CD4-positive, CD25-positive, alpha-beta regulatory T cell (primary cell): ENCODE results near the gene TTLL1. TPM values are rescaled to one million over a fixed set of nuclear protein-coding genes. Genes with fewer than 3 reads are reported as not detected.

Experiments used
- polyA plus RNA-seq, 4 donors: library from polyadenylated mRNA; unstranded; fragments of 300-500 nt; fragmentation: Illumina TruSeq; gene quantifications; one replicate each; pipeline ENCODE4 v1.2.3, GENCODE V29; 2021
- total RNA-seq: library from RNA; stranded (reverse); gene quantifications from one replicate; pipeline ENCODE4 v1.2.3, GENCODE V29; 2022

The TTLL1 gene
- total and polyA plus RNA-seq, 5 donors from 2014 or later = 4.2 to 8.1 (median 7.9) TPM

Other genes with a start within 250 kb of the TTLL1 start
- gene ARFGAP3, start 232.1 kb downstream of the TTLL1 start, total RNA-seq = 28.8 TPM
- gene ARFGAP3, start 232.1 kb downstream of the TTLL1 start, polyA plus RNA-seq = 10 to 100 TPM; 27.1 to 31.0 (median 29.3) TPM
- 60.8 TPM for gene PACSIN2, start 74.2 kb downstream of the TTLL1 start, total RNA-seq
- gene PACSIN2, start 74.2 kb downstream of the TTLL1 start, polyA plus RNA-seq = 10 to 100 TPM; 27.5 to 38.1 (median 34.7) TPM
- gene BIK, start 21.4 kb upstream of the TTLL1 start, total RNA-seq = 1.7 TPM
- gene BIK, start 21.4 kb upstream of the TTLL1 start, polyA plus RNA-seq = 1 to 10 TPM; 4.7 to 10.0 (median 7.5) TPM
- gene MCAT, start 54.0 kb upstream of the TTLL1 start, total RNA-seq = 6.5 TPM
- gene MCAT, start 54.0 kb upstream of the TTLL1 start, polyA plus RNA-seq = 1 to 10 TPM; 5.4 to 9.8 (median 8.4) TPM
- gene TSPO, start 62.2 kb upstream of the TTLL1 start, total RNA-seq = 79.9 TPM
- gene TSPO, start 62.2 kb upstream of the TTLL1 start, polyA plus RNA-seq = 100 to 1,000 TPM; 332 to 603 (median 474) TPM
- gene TTLL12, start 97.7 kb upstream of the TTLL1 start, total RNA-seq = 14.1 TPM
- gene TTLL12, start 97.7 kb upstream of the TTLL1 start, polyA plus RNA-seq = 10 to 100 TPM; 20.8 to 23.7 (median 21.8) TPM